ENCODE results near the gene PIGQ. TPM values are rescaled to one million over a fixed set of nuclear protein-coding genes. Genes with fewer than 3 reads are reported as not detected.

Gene PIGQ
- total RNA-seq, 4 donors from 2014 or later, result 30.4 to 42.4 (median 36.8) TPM

DNA sequence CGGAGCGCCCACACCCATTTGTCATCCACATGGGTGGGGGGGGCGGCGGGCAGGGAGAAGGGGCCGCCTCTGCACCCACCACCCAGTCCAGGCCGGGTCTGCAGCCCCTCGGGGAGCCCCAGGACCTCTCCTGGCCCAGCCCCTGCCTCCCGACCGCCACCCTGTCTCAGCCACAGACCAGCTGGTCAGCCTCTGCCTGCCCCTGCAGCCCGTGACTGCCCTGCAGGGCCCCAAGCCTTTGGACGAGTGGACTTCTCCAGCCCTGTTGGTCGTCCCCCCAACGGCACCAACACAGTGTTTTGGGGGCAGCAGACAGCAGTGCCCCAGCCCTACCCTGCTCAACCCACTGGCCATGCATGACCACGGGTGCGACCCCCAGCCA lies 8.4 kb upstream of the PIGQ start:
- Histone ChIP-seq H3K36me3 (no peaks in the 10 kb centered on the region), H3K27me3 (peaks cover 75% of the 10 kb centered on the region), H3K4me1 (peaks cover 0 to 41% (median 16%) of the 10 kb centered on the region in 3 donors), H3K9me3 (no peaks in the 10 kb centered on the region), H3K4me3 (no peak overlapping the region), H3K27ac (no peak overlapping the region)
- TF ChIP-seq, protein P1, sequence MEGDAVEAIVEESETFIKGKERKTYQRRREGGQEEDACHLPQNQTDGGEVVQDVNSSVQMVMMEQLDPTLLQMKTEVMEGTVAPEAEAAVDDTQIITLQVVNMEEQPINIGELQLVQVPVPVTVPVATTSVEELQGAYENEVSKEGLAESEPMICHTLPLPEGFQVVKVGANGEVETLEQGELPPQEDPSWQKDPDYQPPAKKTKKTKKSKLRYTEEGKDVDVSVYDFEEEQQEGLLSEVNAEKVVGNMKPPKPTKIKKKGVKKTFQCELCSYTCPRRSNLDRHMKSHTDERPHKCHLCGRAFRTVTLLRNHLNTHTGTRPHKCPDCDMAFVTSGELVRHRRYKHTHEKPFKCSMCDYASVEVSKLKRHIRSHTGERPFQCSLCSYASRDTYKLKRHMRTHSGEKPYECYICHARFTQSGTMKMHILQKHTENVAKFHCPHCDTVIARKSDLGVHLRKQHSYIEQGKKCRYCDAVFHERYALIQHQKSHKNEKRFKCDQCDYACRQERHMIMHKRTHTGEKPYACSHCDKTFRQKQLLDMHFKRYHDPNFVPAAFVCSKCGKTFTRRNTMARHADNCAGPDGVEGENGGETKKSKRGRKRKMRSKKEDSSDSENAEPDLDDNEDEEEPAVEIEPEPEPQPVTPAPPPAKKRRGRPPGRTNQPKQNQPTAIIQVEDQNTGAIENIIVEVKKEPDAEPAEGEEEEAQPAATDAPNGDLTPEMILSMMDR (IDR thresholded peaks at IDR 0.05), result no peak
- TF ChIP-seq EP300 (IDR thresholded peaks at IDR 0.05), result no peak
- no peak for TF ChIP-seq POLR2AphosphoS5 (IDR thresholded peaks at IDR 0.05)
- no peak for TF ChIP-seq POLR2A (IDR thresholded peaks at IDR 0.05)
- ATAC-seq, result no peak
- no CpG with 5 or more reads among the region's 15 CpGs for WGBS, 2 donors (ENCODE audit: low coverage in 1 of 2)

DNA sequence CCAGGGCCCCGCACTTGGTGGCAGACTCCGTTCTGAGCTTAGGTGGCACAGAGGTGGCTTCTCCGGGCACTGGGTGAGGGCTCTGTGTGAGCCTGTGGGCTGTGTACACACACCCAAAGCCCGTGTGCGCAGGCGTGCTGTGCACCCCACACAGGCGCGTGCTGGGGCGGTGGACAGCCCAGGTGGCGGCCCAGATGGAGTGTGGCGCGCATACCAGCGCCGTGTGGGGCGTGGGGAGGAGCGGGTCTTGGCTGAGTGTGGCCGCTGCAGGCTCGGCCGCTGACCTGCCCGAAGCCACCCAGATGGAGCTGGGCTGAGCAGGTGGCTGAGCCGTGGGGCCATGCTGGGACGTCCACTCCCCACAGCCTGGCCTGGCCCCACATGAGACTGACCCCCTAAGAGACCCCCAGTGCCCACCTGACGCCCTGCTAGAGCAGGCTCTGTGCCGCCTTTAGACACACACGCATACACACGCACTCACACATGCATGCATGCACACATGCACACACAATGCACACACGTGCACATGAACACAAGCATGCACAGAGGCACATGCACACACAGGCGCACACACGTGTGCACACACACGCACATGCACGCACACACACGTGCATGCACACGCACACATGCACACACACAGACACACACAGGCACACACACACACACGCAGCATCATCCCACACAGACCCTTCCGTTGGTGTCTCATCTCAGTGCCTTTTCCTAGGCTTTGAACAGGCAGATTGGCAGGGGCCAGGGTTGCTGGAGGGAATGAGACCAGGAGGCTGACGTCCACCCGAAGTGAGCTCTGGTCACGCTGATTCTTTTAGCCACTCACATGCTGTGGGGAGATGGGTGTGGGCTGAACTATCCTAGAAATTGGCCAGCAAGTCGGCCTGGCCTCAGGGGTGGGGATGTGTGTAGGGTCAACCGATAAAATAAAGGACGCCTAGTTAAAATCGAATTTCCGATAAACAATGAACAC lies 7.5 kb upstream of the PIGQ start:
- no peak for ATAC-seq
- Histone ChIP-seq H3K4me3 (no peak overlapping the region), H3K4me1 (peaks cover 0 to 49% (median 25%) of the 10 kb centered on the region in 3 donors), H3K27me3 (peaks cover 75% of the 10 kb centered on the region), H3K9me3 (no peaks in the 10 kb centered on the region), H3K27ac (no peak overlapping the region), H3K36me3 (no peaks in the 10 kb centered on the region)
- TF ChIP-seq POLR2AphosphoS5 (IDR thresholded peaks at IDR 0.05), result no peak
- TF ChIP-seq, protein P1 (IDR thresholded peaks at IDR 0.05), result no peak
- 63 to 70% methylated on average over 3 to 11 of the region's 43 CpGs for WGBS, 2 donors (ENCODE audit: low coverage in 1 of 2)

DNA sequence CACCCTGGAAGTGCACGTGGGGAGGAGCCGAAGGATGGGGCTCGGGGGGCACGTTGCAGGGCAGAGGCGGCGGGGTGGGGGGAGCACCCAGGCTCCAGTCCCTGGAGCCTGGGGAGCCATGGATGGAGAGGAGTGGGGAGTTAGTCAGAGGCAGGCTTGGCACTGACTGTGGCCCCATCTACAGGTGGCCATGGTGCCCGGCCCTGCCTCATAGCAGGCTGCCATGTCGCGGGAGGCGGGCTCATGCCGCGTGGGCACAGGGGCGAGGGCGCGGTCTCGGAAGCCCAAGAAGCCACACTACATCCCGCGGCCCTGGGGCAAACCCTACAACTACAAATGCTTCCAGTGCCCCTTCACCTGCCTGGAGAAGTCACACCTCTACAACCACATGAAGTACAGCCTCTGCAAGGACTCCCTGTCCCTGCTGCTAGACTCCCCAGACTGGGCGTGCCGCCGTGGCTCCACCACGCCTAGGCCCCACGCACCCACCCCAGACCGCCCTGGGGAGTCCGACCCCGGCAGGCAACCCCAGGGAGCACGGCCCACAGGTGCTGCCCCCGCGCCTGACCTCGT lies 6.6 kb upstream of the PIGQ start:
- H3K9me3 ChIP-seq, result no peaks in the 10 kb centered on the region
- no peak overlapping the region for H3K4me3 ChIP-seq
- H3K4me1 ChIP-seq, result peaks cover 0 to 59% (median 28%) of the 10 kb centered on the region in 3 donors
- H3K27me3 ChIP-seq, result peaks cover 68% of the 10 kb centered on the region
- 40% methylated on average over 2 of the region's 30 CpGs; no CpG with 5 or more reads in 1 of the 2 donors for WGBS, 2 donors (ENCODE audit: low coverage in 1 of 2)
- TF ChIP-seq POLR2AphosphoS5 (IDR thresholded peaks at IDR 0.05) (no peak), POLR2A (IDR thresholded peaks at IDR 0.05) (no peak), EP300 (IDR thresholded peaks at IDR 0.05) (no peak)
- TF ChIP-seq, protein P1 (IDR thresholded peaks at IDR 0.05), result no peak
- H3K27ac ChIP-seq, result no peak overlapping the region
- no peak for ATAC-seq
- no peaks in the 10 kb centered on the region for H3K36me3 ChIP-seq

DNA sequence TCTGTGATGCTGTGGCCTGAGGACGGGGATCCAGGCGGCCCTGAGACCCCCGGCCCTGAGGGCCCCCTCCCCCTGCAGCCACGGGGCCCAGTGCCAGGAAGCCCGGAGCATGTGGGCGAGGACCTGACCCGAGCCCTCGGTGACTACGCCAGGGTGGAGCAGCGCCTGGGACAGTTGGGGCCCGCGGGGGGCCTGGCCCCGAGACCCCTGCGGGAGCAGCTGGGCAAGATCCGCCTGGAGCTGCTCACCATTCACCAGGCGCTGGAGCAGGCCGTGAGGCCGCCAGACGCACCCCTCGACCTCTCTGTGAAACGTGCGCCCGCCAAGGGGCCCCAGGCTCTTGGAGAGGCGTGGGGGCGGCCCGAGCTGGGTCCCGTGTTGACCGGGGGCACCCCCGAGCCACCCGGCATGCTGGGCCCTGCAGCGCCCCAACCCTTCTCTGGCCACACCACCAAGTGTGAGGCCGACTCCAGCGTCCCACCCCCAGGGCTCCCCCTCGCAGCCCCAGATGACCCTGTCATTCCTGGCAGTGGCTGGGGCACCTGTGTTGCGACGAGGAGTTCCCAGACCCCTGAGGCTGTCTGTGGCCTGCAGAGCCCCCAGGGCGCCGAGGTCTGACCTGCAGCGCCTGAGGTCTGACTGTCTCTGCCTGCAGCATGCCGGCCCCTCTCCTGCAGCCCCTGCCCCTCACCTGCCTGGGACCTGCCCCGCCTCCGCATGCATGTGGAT lies 4.9 kb upstream of the PIGQ start:
- Histone ChIP-seq H3K36me3 (no peaks in the 10 kb centered on the region), H3K27me3 (peaks cover 51% of the 10 kb centered on the region), H3K4me3 (no peak overlapping the region), H3K27ac (no peak overlapping the region), H3K4me1 (peaks cover 0 to 60% (median 34%) of the 10 kb centered on the region in 3 donors), H3K9me3 (no peaks in the 10 kb centered on the region)
- no CpG with 5 or more reads among the region's 42 CpGs for WGBS, 2 donors (ENCODE audit: low coverage in 1 of 2)
- TF ChIP-seq, protein P1 (IDR thresholded peaks at IDR 0.05), result no peak
- TF ChIP-seq POLR2A (IDR thresholded peaks at IDR 0.05), result no peak
- TF ChIP-seq POLR2AphosphoS5 (IDR thresholded peaks at IDR 0.05), result no peak
- no peak for TF ChIP-seq EP300 (IDR thresholded peaks at IDR 0.05)
- ATAC-seq, result no peak
